ENCODE measurements around the gene KCNAB2.

The KCNAB2 gene

GRCh38 chr1:6144647-6145395, 99.1 kb downstream of the KCNAB2 start:
- H3K4me3 ChIP-seq (ENCODE audit: low read depth, low read length): no peak overlapping the region
- TF ChIP-seq CTCF (IDR thresholded peaks at IDR 0.05; ENCODE audit: insufficient read depth, low read length, missing control alignments): no peak
- CTCF ChIA-PET: interaction anchor here (1.9 kb wide), 1 partner anchor 14 kb away, joined by 5 read pairs; no protein-coding TSS in a partner anchor
- POLR2A ChIA-PET: no interaction called here
- DNase-seq (ENCODE audit: low read depth, low spot score): no peak

GRCh38 chr1:6145396-6145750, 99.7 kb downstream of the KCNAB2 start:
- no peak for TF ChIP-seq CTCF (IDR thresholded peaks at IDR 0.05; ENCODE audit: insufficient read depth, low read length, missing control alignments)
- H3K4me3 ChIP-seq (ENCODE audit: low read depth, low read length): no peak overlapping the region
- POLR2A ChIA-PET: no interaction called here
- CTCF ChIA-PET: interaction anchor here (1.2 to 1.9 kb wide), 2 partner anchors 14 to 173 kb away, joined by 3 to 5 read pairs; no protein-coding TSS in a partner anchor
- no peak for DNase-seq (ENCODE audit: low read depth, low spot score)

- TF ChIP-seq CTCF (IDR thresholded peaks at IDR 0.05; ENCODE audit: insufficient read depth, low read length, missing control alignments): no peak
- no peak for DNase-seq (ENCODE audit: low read depth, low spot score)
- ChIA-PET CTCF (interaction anchor here (1.2 to 1.9 kb wide), 2 partner anchors 13 to 172 kb away, joined by 3 to 5 read pairs; no protein-coding TSS in a partner anchor), POLR2A (no interaction called here)
- H3K4me3 ChIP-seq (ENCODE audit: low read depth, low read length): no peak overlapping the region
Measured at GRCh38 chr1:6145864-6146410, 100.2 kb downstream of the KCNAB2 start.

GRCh38 chr1:6148497-6149241, 103.0 kb downstream of the KCNAB2 start:
- POLR2A ChIA-PET: no interaction called here
- no peak for TF ChIP-seq CTCF (IDR thresholded peaks at IDR 0.05; ENCODE audit: insufficient read depth, low read length, missing control alignments)
- CTCF ChIA-PET: no interaction called here
- no peak overlapping the region for H3K4me3 ChIP-seq (ENCODE audit: low read depth, low read length)
- no peak for DNase-seq (ENCODE audit: low read depth, low spot score)

- CTCF ChIA-PET: no interaction called here
- POLR2A ChIA-PET: no interaction called here
- TF ChIP-seq CTCF (IDR thresholded peaks at IDR 0.05; ENCODE audit: insufficient read depth, low read length, missing control alignments): no peak
Measured at GRCh38 chr1:6149597-6149996, 103.9 kb downstream of the KCNAB2 start.

More at GRCh38 chr1:6149597-6149996, 103.9 kb downstream of the KCNAB2 start:
- DNase-seq (ENCODE audit: low read depth, low spot score): no peak
- no peak overlapping the region for H3K4me3 ChIP-seq (ENCODE audit: low read depth, low read length)

Measured in AG04449 (cell line).